ENCODE measurements around the gene GULP1.

DNA sequence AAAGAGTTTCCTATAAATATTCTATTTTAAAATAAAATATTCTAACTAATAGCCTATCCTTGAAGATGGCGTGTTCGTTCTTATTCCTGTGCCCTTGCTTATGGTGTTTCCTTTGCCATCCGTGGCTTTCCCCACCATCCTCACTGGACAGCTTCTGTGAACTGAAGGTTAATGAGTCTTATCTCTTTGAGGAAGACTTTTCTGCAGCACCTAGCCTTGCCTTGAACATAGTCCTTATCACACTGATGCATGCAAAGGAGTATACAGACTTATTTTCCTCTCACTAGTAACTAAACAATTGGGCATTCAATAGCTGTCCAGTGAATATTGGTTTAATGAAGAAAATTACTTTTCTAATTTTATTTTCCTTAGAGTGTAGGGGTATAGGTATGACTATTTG, 88.1 kb downstream of the GULP1 start:
- TF ChIP-seq, protein P1, sequence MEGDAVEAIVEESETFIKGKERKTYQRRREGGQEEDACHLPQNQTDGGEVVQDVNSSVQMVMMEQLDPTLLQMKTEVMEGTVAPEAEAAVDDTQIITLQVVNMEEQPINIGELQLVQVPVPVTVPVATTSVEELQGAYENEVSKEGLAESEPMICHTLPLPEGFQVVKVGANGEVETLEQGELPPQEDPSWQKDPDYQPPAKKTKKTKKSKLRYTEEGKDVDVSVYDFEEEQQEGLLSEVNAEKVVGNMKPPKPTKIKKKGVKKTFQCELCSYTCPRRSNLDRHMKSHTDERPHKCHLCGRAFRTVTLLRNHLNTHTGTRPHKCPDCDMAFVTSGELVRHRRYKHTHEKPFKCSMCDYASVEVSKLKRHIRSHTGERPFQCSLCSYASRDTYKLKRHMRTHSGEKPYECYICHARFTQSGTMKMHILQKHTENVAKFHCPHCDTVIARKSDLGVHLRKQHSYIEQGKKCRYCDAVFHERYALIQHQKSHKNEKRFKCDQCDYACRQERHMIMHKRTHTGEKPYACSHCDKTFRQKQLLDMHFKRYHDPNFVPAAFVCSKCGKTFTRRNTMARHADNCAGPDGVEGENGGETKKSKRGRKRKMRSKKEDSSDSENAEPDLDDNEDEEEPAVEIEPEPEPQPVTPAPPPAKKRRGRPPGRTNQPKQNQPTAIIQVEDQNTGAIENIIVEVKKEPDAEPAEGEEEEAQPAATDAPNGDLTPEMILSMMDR (conservative IDR thresholded peaks at IDR 0.05 in 1 of 2, IDR thresholded peaks at IDR 0.05 in 1 of 2; ENCODE audit: extremely low read depth in 1 of 2, insufficient read depth in 1 of 2, low read depth in 1 of 2, low read length in 2 of 2): no peak
- TF ChIP-seq EZH2 (IDR thresholded peaks at IDR 0.05; ENCODE audit: borderline replicate concordance, low read length): no peak

Measured in mammary epithelial cell (primary cell).